Gastrocnemius medialis (tissue), 4 donors: ENCODE data around the gene ASMTL.

Source experiments
- CTCF ChIP-seq, 5 experiments: fragments of 450-650 bp in 3 of 5; fragments of 200-600 bp in 2 of 5; sonication (generic) in 2 of 5; IDR thresholded peaks in 4 of 5; conservative IDR thresholded peaks in 1 of 5; 1 replicate in 4 of 5; 2 replicates in 1 of 5; pipeline ENCODE4 v1.5.1; 2016 to 2019; ENCODE audit warnings: antibody characterized with exemption in 5 of 5, mild to moderate bottlenecking in 3 of 5, moderate library complexity in 3 of 5
- POLR2A ChIP-seq, 2 donors: fragments of 450-650 bp; IDR thresholded peaks; one replicate each; pipeline ENCODE4 v1.6.1; 2017; ENCODE audit warnings: antibody characterized with exemption in 2 of 2, mild to moderate bottlenecking in 2 of 2, moderate library complexity in 2 of 2

GRCh38 chrX:1397441-1398270, 55.1 kb downstream of the ASMTL start:
- TF ChIP-seq POLR2A (IDR thresholded peaks at IDR 0.05) (no peak), CTCF (IDR thresholded peaks at IDR 0.05 in 4 of 5, conservative IDR thresholded peaks at IDR 0.05 in 1 of 5) (no peak)
